Stomach (tissue), 9 donors: ENCODE data around the gene RIOK3. TPM values are rescaled to one million over a fixed set of nuclear protein-coding genes. Genes with fewer than 3 reads are reported as not detected.

ENCODE experiments used
- DNase-seq, 2 donors: peaks; one replicate each; pipeline versions ENCODE4 v3.0.0 to v3.0.0-alpha.2; 2013 to 2019
- H3K27ac ChIP-seq, 5 donors: fragments of 200-600 bp in 4 of 5; sonication (generic) in 4 of 5; one replicate each; pipeline ENCODE4 v1.5.1; 2013 to 2019; ENCODE audit warnings: mild to moderate bottlenecking in 1 of 5, moderate library complexity in 1 of 5
- H3K27me3 ChIP-seq, 3 donors: fragments of 200-600 bp; sonication (generic); one replicate each; pipeline ENCODE4 v1.5.1; 2017 to 2019; ENCODE audit warnings: mixed run types in 1 of 3
- H3K36me3 ChIP-seq, 4 donors: fragments of 200-600 bp; sonication (generic); 1 replicate in 3 of 4; 2 replicates in 1 of 4; pipeline ENCODE4 v1.5.1; 2016 to 2019
- H3K4me1 ChIP-seq, 4 donors: fragments of 200-600 bp; sonication (generic); one replicate each; pipeline ENCODE4 v1.5.1; 2016 to 2019
- H3K4me3 ChIP-seq, 4 donors: fragments of 200-600 bp; sonication (generic) in 3 of 4; one replicate each; pipeline ENCODE4 v1.5.1; 2016 to 2019; ENCODE audit warnings: mild to moderate bottlenecking in 1 of 4
- H3K9me3 ChIP-seq, 4 donors: fragments of 200-600 bp; sonication (generic); one replicate each; pipeline ENCODE4 v1.5.1; 2016 to 2019
- CTCF ChIP-seq, 7 experiments: fragments of 450-650 bp in 4 of 7; fragments of 200-600 bp in 3 of 7; sonication (generic) in 3 of 7; IDR thresholded peaks; one replicate each; pipeline ENCODE4 v1.5.1; 2016 to 2019; ENCODE audit warnings: antibody characterized with exemption in 7 of 7, control low read depth in 2 of 7, mild to moderate bottlenecking in 1 of 7
- EP300 ChIP-seq: sonication (generic); formaldehyde crosslinking; IDR thresholded peaks from one replicate; pipeline ENCODE4 v1.6.1; 2017; ENCODE audit warnings: antibody characterized with exemption
- POLR2A ChIP-seq, 4 donors: fragments of 450-650 bp; IDR thresholded peaks; one replicate each; pipeline ENCODE4 v1.6.1; 2016; ENCODE audit warnings: antibody characterized with exemption in 4 of 4, control low read depth in 2 of 4, mild to moderate bottlenecking in 1 of 4, moderate library complexity in 1 of 4
- POLR2AphosphoS5 ChIP-seq, 3 donors: sonication (generic); formaldehyde crosslinking; IDR thresholded peaks; one replicate each; pipeline ENCODE4 v1.6.1; 2016; ENCODE audit warnings: antibody characterized with exemption in 3 of 3
- WGBS, 5 donors: extraction: QIAGEN DNeasy Blood & Tissue Kit in 3 of 5; methylation state at CpG; one replicate each; pipeline versions ENCODE4 v1.1.5 to v1.1.7; 2013 to 2018; 5-methylcytosine and 5-hydroxymethylcytosine counted together
- intact Hi-C: fragments of 100-400 bp; cut with DNase I; formaldehyde crosslinking; loops from one replicate; pipeline ENCODE4 v1.15.1; 2023; ENCODE audit warnings: low total_unique reads
- polyA plus RNA-seq, 3 donors: library from polyadenylated mRNA; stranded (reverse); fragments of 200-250 nt; gene quantifications; one replicate each; pipeline ENCODE4 v1.2.3, GENCODE V29; 2013
- total RNA-seq, 5 donors: library from RNA; depleted of rRNA; stranded (reverse); fragments of >200 nt; gene quantifications; one replicate each; pipeline versions ENCODE4 v1.1.0 to v1.2.3, GENCODE V29; 2014 to 2016
- donor health status: healthy with polysubstance abuse.
- donor health status: Bipolar disorder and iron deficiency.
- donor health status: healthy.

The RIOK3 gene
- total and polyA plus RNA-seq, 8 donors: 28.3 to 140 (median 66.3) TPM

DNA sequence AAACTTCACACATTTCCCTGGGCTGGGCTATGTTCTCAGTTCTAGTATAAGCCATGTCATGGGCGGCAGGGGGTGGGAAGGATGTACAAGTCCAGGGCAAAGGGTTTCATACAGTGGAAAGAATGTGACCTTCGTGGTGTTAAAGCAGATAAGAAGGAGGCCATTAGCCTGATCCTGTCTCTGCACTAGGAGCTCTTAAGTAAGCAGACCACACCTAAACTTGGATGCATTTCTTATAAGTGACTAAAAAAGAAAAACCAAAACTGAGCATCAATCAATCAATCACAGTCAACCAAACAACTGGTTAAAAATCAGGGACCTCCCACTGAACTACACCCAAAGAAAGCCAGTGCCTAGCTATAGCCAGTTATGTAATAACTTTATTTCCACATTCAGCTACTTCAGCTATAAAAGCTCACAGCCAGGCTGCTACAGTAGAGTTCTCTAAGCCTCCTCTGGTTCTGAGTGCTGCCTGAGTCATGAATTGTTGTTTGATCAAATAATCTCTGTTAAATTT is 46.8 kb upstream of the RIOK3 start:
- no peak overlapping the region for H3K4me3 ChIP-seq
- no peak overlapping the region for H3K27ac ChIP-seq
- H3K4me1 ChIP-seq: peaks cover 0 to 11% (median 4%) of the 10 kb centered on the region in 4 donors
- 48 to 60% (median 54%) methylated on average over 2 of the region's 2 CpGs for WGBS, 5 donors
- TF ChIP-seq EP300: no peak
- TF ChIP-seq POLR2A (IDR thresholded peaks at IDR 0.05): no peak
- no peak for TF ChIP-seq CTCF (IDR thresholded peaks at IDR 0.05)
- TF ChIP-seq POLR2AphosphoS5 (IDR thresholded peaks at IDR 0.05): no peak
- peak in 1 of 2 donors; percentile 24 for DNase-seq
- intact Hi-C loops: no loop called here
- peaks cover 0 to 3% (median 0%) of the 10 kb centered on the region in 4 donors for H3K36me3 ChIP-seq
- H3K27me3 ChIP-seq: no peaks in the 10 kb centered on the region
- H3K9me3 ChIP-seq: no peaks in the 10 kb centered on the region

DNA sequence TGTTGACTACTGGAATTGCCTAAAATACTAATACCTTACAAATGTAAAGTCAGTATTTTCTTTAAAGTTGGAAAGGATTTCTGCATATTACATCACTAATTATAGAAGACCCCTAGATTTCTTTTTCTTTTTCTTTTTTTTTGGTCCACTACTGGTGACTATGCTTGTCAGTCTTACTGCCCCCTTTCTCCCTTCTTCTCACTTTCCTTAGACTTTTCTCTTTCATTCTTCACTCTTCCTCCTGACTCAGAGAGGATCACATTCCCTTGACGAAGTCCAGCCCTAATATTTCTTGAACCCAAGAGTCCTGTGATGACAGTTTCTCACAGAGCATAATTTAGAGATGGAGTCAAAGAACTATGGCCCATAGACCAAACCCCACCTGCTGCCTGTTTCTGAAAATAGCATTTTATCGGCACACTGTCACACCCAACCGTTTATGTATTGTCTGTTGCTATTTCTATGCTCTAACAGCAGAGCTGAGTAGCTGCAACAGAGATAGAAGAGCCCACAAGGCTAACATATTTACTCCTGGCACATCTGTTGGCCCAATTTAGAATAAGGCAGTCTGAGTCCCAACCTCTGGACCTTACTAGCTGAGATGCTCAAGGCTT is 40.6 kb upstream of the RIOK3 start:
- WGBS, 5 donors: 52 to 64% (median 59%) methylated on average over 3 of the region's 3 CpGs
- no peak for DNase-seq
- intact Hi-C loops: no loop called here

GRCh38 chr18:23415515-23415914 is 37.6 kb upstream of the RIOK3 start:
- TF ChIP-seq POLR2A (IDR thresholded peaks at IDR 0.05) (no peak), POLR2AphosphoS5 (IDR thresholded peaks at IDR 0.05) (no peak), CTCF (IDR thresholded peaks at IDR 0.05) (no peak), EP300 (no peak)
- H3K4me3 ChIP-seq: no peak overlapping the region
- intact Hi-C loops: no loop called here
- no peaks in the 10 kb centered on the region for H3K27me3 ChIP-seq
- no peaks in the 10 kb centered on the region for H3K9me3 ChIP-seq
- H3K27ac ChIP-seq: no peak overlapping the region
- no peaks in the 10 kb centered on the region for H3K36me3 ChIP-seq
- H3K4me1 ChIP-seq: peaks cover 0 to 10% (median 0%) of the 10 kb centered on the region in 4 donors
- DNase-seq: no peak
- WGBS, 5 donors: 70 to 85% (median 79%) methylated on average over 4 of the region's 4 CpGs

More for the DNA sequence above, 40.6 kb upstream of the RIOK3 start:
- TF ChIP-seq POLR2A (IDR thresholded peaks at IDR 0.05): no peak
- no peak for TF ChIP-seq POLR2AphosphoS5 (IDR thresholded peaks at IDR 0.05)
- TF ChIP-seq EP300: no peak
- no peak for TF ChIP-seq CTCF (IDR thresholded peaks at IDR 0.05)
- Histone ChIP-seq H3K9me3 (no peaks in the 10 kb centered on the region), H3K36me3 (no peaks in the 10 kb centered on the region), H3K27ac (no peak overlapping the region), H3K4me1 (peaks cover 0 to 10% (median 0%) of the 10 kb centered on the region in 4 donors), H3K4me3 (no peak overlapping the region), H3K27me3 (no peaks in the 10 kb centered on the region)

DNA sequence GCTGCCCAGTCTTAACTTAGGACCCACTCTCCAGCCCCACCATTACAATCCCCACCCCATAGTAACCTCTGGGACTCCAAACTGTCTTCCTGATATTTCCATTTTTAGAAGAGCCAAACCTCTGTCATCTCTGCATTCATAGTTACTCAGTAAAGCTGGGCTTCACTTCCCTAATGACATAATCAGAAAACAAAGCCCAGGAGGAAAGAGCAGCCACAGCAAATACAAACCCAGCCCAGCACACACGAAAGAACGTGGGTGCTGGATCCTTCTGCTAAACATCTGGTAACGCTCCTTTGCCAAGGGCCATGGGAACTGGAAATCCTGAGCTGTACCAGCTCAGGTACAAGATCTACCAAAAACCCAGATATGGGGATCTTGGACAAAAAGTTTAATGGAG is 36.8 kb upstream of the RIOK3 start:
- Histone ChIP-seq H3K36me3 (no peaks in the 10 kb centered on the region), H3K4me3 (no peak overlapping the region), H3K27me3 (no peaks in the 10 kb centered on the region), H3K27ac (no peak overlapping the region), H3K4me1 (peaks cover 0 to 10% (median 0%) of the 10 kb centered on the region in 4 donors), H3K9me3 (no peaks in the 10 kb centered on the region)
- intact Hi-C loops: no loop called here
- DNase-seq: peak in 1 of 2 donors; percentile 11
- WGBS, 5 donors: 34 to 71% (median 55%) methylated on average over 3 of the region's 3 CpGs
- TF ChIP-seq POLR2A (IDR thresholded peaks at IDR 0.05) (no peak), EP300 (no peak)

GRCh38 chr18:23421277-23421676 is 31.8 kb upstream of the RIOK3 start:
- Histone ChIP-seq H3K27ac (peak overlapping the region in 1 of 5 donors; percentile 7), H3K9me3 (no peaks in the 10 kb centered on the region), H3K27me3 (no peaks in the 10 kb centered on the region), H3K4me1 (peaks cover 0 to 10% (median 0%) of the 10 kb centered on the region in 4 donors), H3K36me3 (no peaks in the 10 kb centered on the region), H3K4me3 (no peak overlapping the region)
- peak; percentile 37 to 43 for DNase-seq
- TF ChIP-seq CTCF (IDR thresholded peaks at IDR 0.05): no peak
- intact Hi-C loops: loop anchor here (10.0 kb wide), 1 partner anchor 616 kb away; no protein-coding TSS in a partner anchor
- WGBS, 5 donors: 71 to 98% (median 95%) methylated on average over 1 of the region's 1 CpG
